B cell (primary cell): ENCODE measurements around the gene CMTM7. TPM values are rescaled to one million over a fixed set of nuclear protein-coding genes. Genes with fewer than 3 reads are reported as not detected.
A peak's percentile ranks its signal among the peaks of the same experiment; 100 is the strongest.

Experiments
- ATAC-seq: fragments of 200-7000 bp; cut with Tn5 transposase; one replicate; pipeline ENCODE4 v1.10.0; 2021; ENCODE audit warnings: low read depth, mild to moderate bottlenecking, moderate number of reproducible peaks, moderate library complexity
- CTCF ChIA-PET: fragments of 350-600 bp; sonication (Branson Sonifier 250); formaldehyde crosslinking; loops from one replicate; lab custom pipeline; 2021; ENCODE audit warnings: antibody characterized with exemption, inconsistent platforms; lab: Charles Lee
- POLR2A ChIA-PET: fragments of 350-600 bp; sonication (Branson Sonifier 250); formaldehyde crosslinking; loops from one replicate; lab custom pipeline; 2021; ENCODE audit warnings: antibody characterized with exemption; lab: Charles Lee
- DNase-seq: peaks from one replicate; pipeline ENCODE4 v3.0.0; 2013
- H2AFZ ChIP-seq: 2 replicates; pipeline ENCODE4 v1.6.1; 2012; ENCODE audit warnings: mild to moderate bottlenecking, low read depth, low read length; ENCODE audit not compliant: insufficient read depth, poor library complexity, severe bottlenecking
- H3K27ac ChIP-seq, 2 donors: 1 replicate in 1 of 2; 2 replicates in 1 of 2; pipeline ENCODE4 v1.5.1; 2012 to 2013; ENCODE audit warnings: low read length in 2 of 2, mild to moderate bottlenecking in 2 of 2, moderate library complexity in 1 of 2
- H3K27me3 ChIP-seq, 4 experiments: fragments of 200-600 bp in 1 of 4; sonication (generic) in 1 of 4; replicated peaks in 1 of 4; 1 replicate in 2 of 4; 2 replicates in 2 of 4; pipeline versions ENCODE4 v1.6.1 to v1.7.0; 2013 to 2016; ENCODE audit warnings: low read length in 3 of 4, mild to moderate bottlenecking in 2 of 4, mixed read lengths in 1 of 4, moderate library complexity in 1 of 4; ENCODE audit not compliant: insufficient read depth in 4 of 4, control insufficient read depth in 3 of 4; ENCODE audit errors: control extremely low read depth in 1 of 4
- H3K36me3 ChIP-seq, 2 experiments: replicated peaks in 1 of 2; 1 replicate in 1 of 2; 2 replicates in 1 of 2; pipeline versions ENCODE4 v1.6.1 to v1.7.1; 2013; ENCODE audit warnings: low read length in 1 of 2; ENCODE audit not compliant: insufficient read depth in 2 of 2, control insufficient read depth in 1 of 2; ENCODE audit errors: control extremely low read depth in 1 of 2, extremely low read depth in 1 of 2
- H3K4me1 ChIP-seq, 2 donors: fragments of 200-600 bp in 1 of 2; sonication (generic) in 1 of 2; 1 replicate in 1 of 2; 2 replicates in 1 of 2; pipeline versions ENCODE4 v1.5.1 to v1.6.1; 2013 to 2017; ENCODE audit warnings: low read length in 2 of 2; ENCODE audit not compliant: control insufficient read depth in 2 of 2, insufficient read depth in 2 of 2
- H3K4me2 ChIP-seq: replicated peaks from 2 replicates; pipeline ENCODE3; 2012; ENCODE audit warnings: mild to moderate bottlenecking, low read depth, low read length; ENCODE audit not compliant: poor library complexity, severe bottlenecking
- H3K4me3 ChIP-seq, 5 experiments: fragments of 200-600 bp in 1 of 5; sonication (generic) in 1 of 5; 1 replicate in 3 of 5; 2 replicates in 2 of 5; pipeline versions ENCODE4 v1.5.1 to v1.7.0; 2011 to 2016; ENCODE audit warnings: low read length in 4 of 5, mild to moderate bottlenecking in 4 of 5, low read depth in 2 of 5, control low read depth in 1 of 5, moderate library complexity in 1 of 5; ENCODE audit not compliant: insufficient read depth in 1 of 5; ENCODE audit errors: control extremely low read depth in 1 of 5, extremely low read depth in 1 of 5
- H3K79me2 ChIP-seq: fragments of 200-600 bp; sonication (generic); one replicate; pipeline ENCODE4 v1.6.0; 2016; ENCODE audit warnings: low read length; ENCODE audit not compliant: control insufficient read depth, insufficient read depth
- H3K9ac ChIP-seq: fragments of 200-600 bp; sonication (generic); 2 replicates; pipeline ENCODE4 v1.6.1; 2017; ENCODE audit warnings: mild to moderate bottlenecking, low read length, moderate library complexity
- H3K9me3 ChIP-seq, 3 donors: one replicate each; pipeline versions ENCODE4 v1.6.1 to v1.7.1; 2013; ENCODE audit warnings: low read length in 2 of 3; ENCODE audit not compliant: control insufficient read depth in 2 of 3, insufficient read depth in 1 of 3; ENCODE audit errors: control extremely low read depth in 1 of 3
- H4K20me1 ChIP-seq: 2 replicates; pipeline ENCODE4 v1.6.0; 2012; ENCODE audit warnings: mild to moderate bottlenecking, low read length; ENCODE audit not compliant: insufficient read depth, control insufficient read depth, poor library complexity, severe bottlenecking
- H3K27ac Mint-ChIP-seq: one replicate; pipeline ENCODE4 v1.8.0; 2021; ENCODE audit warnings: mixed read lengths
- H3K27me3 Mint-ChIP-seq: one replicate; pipeline ENCODE4 v1.8.0; 2021; ENCODE audit warnings: mixed read lengths
- H3K4me1 Mint-ChIP-seq: one replicate; pipeline ENCODE4 v1.8.0; 2021; ENCODE audit warnings: mixed read lengths
- H3K4me3 Mint-ChIP-seq: one replicate; pipeline ENCODE4 v1.8.0; 2021; ENCODE audit warnings: mixed read lengths
- H3K9me3 Mint-ChIP-seq: one replicate; pipeline ENCODE4 v1.8.0; 2022; ENCODE audit warnings: mixed read lengths; ENCODE audit not compliant: insufficient read depth
- CTCF ChIP-seq: fragments of 200-600 bp; IDR thresholded peaks from one replicate; pipeline ENCODE4 v1.8.0; 2022; ENCODE audit warnings: antibody characterized with exemption, mild to moderate bottlenecking
- EZH2 ChIP-seq: IDR thresholded peaks from 2 replicates; pipeline ENCODE4 v1.6.1; 2012; ENCODE audit warnings: borderline replicate concordance, low read depth, mild to moderate bottlenecking, moderate library complexity, low read length; ENCODE audit not compliant: insufficient read depth, poor library complexity, severe bottlenecking
- WGBS: methylation state at CpG from one replicate; pipeline ENCODE4 v1.1.5; 2013; ENCODE audit warnings: missing lambda C conversion rate; ENCODE audit not compliant: insufficient coverage; 5-methylcytosine and 5-hydroxymethylcytosine counted together
- intact Hi-C: fragments of 100-400 bp; cut with micrococcal nuclease; formaldehyde crosslinking; loops from one replicate; pipeline ENCODE4 v1.10.0; 2022
- polyA plus RNA-seq: library from polyadenylated mRNA; depleted of rRNA; stranded (reverse); fragments of >200 nt; gene quantifications from 2 replicates; pipeline ENCODE4 v1.2.3, GENCODE V29; 2012
- total RNA-seq, 2 donors: library from RNA; stranded (reverse); fragments of 120-200 nt in 1 of 2; gene quantifications; 1 replicate in 1 of 2; 2 replicates in 1 of 2; pipeline versions ENCODE4 v1.2.3 to v1.2.4, GENCODE V29; 2013 to 2022

Gene CMTM7
- total and polyA plus RNA-seq, 2 donors (not counting 1 experiment from before 2014, with no cell fraction given): 71.5 to 76.1 TPM

- 94% methylated on average over 2 of the region's 10 CpGs for WGBS
- Mint-ChIP-seq H3K9me3 (no peaks in the 10 kb centered on the region), H3K27ac (peak overlapping the region; percentile 53), H3K4me3 (no peak overlapping the region), H3K4me1 (peaks cover 58% of the 10 kb centered on the region), H3K27me3 (no peaks in the 10 kb centered on the region)
- peaks cover 0 to 9% of the 10 kb centered on the region in 2 experiments for H3K36me3 ChIP-seq
- peak overlapping the region in 1 of 2 donors; percentile 27 for H3K27ac ChIP-seq
- H3K9me3 ChIP-seq: no peaks in the 10 kb centered on the region
- intact Hi-C loops: loop anchor here (5.0 kb wide), 1 partner anchor 33 kb away; no protein-coding TSS in a partner anchor
- H4K20me1 ChIP-seq: peaks cover 4% of the 10 kb centered on the region
- DNase-seq (no peak), ATAC-seq (no peak)
- CTCF ChIA-PET: interaction anchor here (0.6 to 2.0 kb wide), 6 partner anchors 10 to 91 kb away, joined by 3 to 8 read pairs (median 4); no protein-coding TSS in a partner anchor
- no peak overlapping the region for H3K9ac ChIP-seq
- POLR2A ChIA-PET: no interaction called here
- TF ChIP-seq CTCF: no peak
- H3K4me1 ChIP-seq: peaks cover 20 to 33% of the 10 kb centered on the region in 2 donors
- peaks cover 97% of the 10 kb centered on the region for H3K79me2 ChIP-seq
- no peaks in the 10 kb centered on the region for H3K27me3 ChIP-seq
- H3K4me2 ChIP-seq: no peak overlapping the region
- no peak overlapping the region for H2AFZ ChIP-seq
- no peak overlapping the region for H3K4me3 ChIP-seq
These were observed 19.0 kb downstream of the CMTM7 start for GRCh38 chr3:32410367-32411246.

- peak overlapping the region; percentile 70 for H3K27ac Mint-ChIP-seq
These were observed 19.8 kb downstream of the CMTM7 start for GRCh38 chr3:32411442-32411841.

More at GRCh38 chr3:32411442-32411841, 19.8 kb downstream of the CMTM7 start:
- TF ChIP-seq CTCF (no peak), EZH2 (no peak)
- Histone ChIP-seq H3K4me3 (no peak overlapping the region), H3K79me2 (peaks cover 95% of the 10 kb centered on the region), H3K4me1 (peaks cover 20 to 32% of the 10 kb centered on the region in 2 donors), H2AFZ (no peak overlapping the region), H3K27ac (no peak overlapping the region), H3K9ac (no peak overlapping the region), H3K27me3 (no peaks in the 10 kb centered on the region), H3K4me2 (no peak overlapping the region), H3K9me3 (no peaks in the 10 kb centered on the region), H4K20me1 (peaks cover 4% of the 10 kb centered on the region), H3K36me3 (peaks cover 0 to 4% of the 10 kb centered on the region in 2 experiments)
- ATAC-seq: no peak
- no peaks in the 10 kb centered on the region for H3K27me3 Mint-ChIP-seq
- H3K9me3 Mint-ChIP-seq: no peaks in the 10 kb centered on the region
- H3K4me3 Mint-ChIP-seq: no peak overlapping the region
- WGBS: 98% methylated on average over 5 of the region's 5 CpGs
- POLR2A ChIA-PET: no interaction called here
- peaks cover 57% of the 10 kb centered on the region for H3K4me1 Mint-ChIP-seq
- no peak for DNase-seq
- intact Hi-C loops: loop anchor here (5.0 kb wide), 1 partner anchor 34 kb away; no protein-coding TSS in a partner anchor
- CTCF ChIA-PET: interaction anchor here (0.6 to 1.0 kb wide), 2 partner anchors 10 to 90 kb away, joined by 3 read pairs; no protein-coding TSS in a partner anchor
